AML-193 (cell line): ENCODE data around the gene TFF2.

ENCODE experiments used
- DNase-seq, 2 experiments: peaks; one replicate each; lab custom pipeline; 2025; lab: John Stamatoyannopoulos, UW

TFF2 gene

GRCh38 chr21:42366292-42367010 is 15.7 kb upstream of the TFF2 start, which contains the start of gene TFF1:
TSS of gene TFF1 (minus strand) at chr21:42366535. CDS start at chr21:42366495, 40 bp downstream.
- DNase-seq: no peak

DNA sequence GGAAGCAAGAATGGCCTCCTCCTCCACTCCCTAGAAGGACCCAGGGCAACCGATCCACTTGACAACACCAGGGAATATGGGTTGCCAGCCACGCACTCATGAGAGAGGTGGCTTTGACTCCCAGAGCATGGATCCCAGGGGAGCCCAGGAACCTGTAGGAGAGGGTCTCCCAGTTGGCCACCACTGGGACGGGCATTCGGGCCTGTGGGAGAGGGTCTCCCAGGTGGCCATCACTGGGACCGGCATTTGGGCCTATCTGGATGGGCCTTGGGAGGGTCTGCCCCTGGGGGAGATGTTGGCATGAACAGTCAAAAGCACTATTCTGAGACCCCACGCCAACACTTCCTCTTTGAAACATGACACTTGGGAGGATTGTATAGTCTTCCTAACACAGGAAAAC is 15.0 kb upstream of the TFF2 start:
- no peak for DNase-seq

- no peak for DNase-seq
Measured at GRCh38 chr21:42364304-42364865, 13.6 kb upstream of the TFF2 start.

DNA sequence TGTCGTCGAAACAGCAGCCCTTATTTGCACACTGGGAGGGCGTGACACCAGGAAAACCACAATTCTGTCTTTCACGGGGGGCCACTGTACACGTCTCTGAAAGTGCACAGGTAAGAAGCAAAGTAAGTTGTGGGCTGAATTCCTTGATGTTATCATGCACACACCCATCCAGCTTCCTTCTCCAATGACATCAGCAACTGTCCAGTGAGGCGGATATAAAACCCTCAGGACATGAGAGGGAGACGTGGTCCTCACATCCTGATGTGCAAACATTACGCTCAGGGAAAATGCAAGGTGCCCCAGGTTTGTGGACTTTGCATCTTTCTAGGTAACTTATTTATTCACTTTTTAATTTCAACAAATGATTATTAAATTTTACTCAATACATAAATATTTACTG is 12.5 kb upstream of the TFF2 start:
- DNase-seq: no peak

- no peak for DNase-seq
Measured at GRCh38 chr21:42362700-42363099, 11.9 kb upstream of the TFF2 start.

- DNase-seq: no peak
Measured at GRCh38 chr21:42362198-42362597, 11.4 kb upstream of the TFF2 start.

- no peak for DNase-seq
Measured at GRCh38 chr21:42361286-42361685, 10.5 kb upstream of the TFF2 start.

- DNase-seq: no peak
Measured at GRCh38 chr21:42360317-42360716, 9.5 kb upstream of the TFF2 start.

DNA sequence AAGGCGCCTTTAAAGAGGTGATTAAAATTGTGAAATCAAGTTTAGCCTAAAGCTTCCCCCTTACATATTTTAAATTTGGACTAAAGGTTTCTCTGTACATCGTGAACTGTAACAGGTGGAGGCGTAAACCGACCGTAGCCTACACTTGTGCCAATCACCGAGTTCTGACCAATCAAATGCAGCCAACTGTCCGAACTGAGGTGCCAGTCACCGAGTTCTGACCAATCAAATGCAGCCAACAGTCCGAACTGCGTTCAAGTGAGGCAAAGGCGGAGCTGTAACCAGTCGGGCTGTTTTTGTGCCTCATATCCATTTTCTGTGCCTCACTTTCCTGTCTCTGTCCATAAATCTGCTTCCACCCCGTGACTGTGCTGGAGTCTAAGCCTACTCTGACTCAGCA is 8.1 kb upstream of the TFF2 start:
- DNase-seq: no peak

- DNase-seq: no peak
Measured at GRCh38 chr21:42358261-42358660, 7.5 kb upstream of the TFF2 start.

GRCh38 chr21:42357307-42357706 is 6.5 kb upstream of the TFF2 start:
- DNase-seq: no peak

DNA sequence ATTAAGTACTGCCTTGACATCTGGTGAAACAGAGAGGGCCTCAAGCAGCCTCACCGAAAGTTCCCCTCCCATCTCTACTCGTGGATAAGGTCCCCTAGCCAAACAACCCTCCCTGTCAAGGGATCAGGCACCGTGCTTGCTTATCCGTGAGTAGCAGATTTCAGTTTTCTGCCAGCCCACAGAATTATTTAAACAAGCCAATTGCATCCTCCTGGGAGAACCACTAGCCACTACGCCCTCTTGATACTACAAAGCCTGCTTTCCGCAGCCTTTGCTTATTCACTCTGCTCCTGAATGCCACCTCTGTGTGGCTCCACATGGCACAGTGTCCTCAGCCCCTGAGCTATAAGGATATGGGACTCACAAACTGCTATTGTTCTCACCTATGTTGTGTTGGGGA is 5.9 kb upstream of the TFF2 start:
- no peak for DNase-seq

- DNase-seq: no peak
Measured at GRCh38 chr21:42356046-42356445, 5.3 kb upstream of the TFF2 start.

DNA sequence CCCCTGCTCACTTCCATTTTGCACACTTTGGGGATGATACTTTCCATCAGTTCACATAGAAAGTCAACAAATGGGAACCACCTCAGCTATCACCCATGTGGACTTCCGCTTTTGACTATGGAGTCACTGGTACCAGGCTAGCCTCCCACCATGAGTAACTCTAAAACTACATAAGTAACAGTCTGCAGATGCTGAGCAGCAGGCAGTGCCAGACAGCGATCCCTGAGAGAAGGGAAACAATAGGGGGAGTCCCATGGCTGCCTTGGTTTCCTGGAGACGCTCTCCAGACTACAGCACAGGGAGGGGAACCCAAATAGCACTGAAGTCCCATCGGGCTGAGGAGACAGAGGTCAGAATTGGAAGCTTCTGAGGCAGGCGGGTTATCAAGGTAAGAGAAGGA is 2.8 kb upstream of the TFF2 start:
- no peak for DNase-seq

DNA sequence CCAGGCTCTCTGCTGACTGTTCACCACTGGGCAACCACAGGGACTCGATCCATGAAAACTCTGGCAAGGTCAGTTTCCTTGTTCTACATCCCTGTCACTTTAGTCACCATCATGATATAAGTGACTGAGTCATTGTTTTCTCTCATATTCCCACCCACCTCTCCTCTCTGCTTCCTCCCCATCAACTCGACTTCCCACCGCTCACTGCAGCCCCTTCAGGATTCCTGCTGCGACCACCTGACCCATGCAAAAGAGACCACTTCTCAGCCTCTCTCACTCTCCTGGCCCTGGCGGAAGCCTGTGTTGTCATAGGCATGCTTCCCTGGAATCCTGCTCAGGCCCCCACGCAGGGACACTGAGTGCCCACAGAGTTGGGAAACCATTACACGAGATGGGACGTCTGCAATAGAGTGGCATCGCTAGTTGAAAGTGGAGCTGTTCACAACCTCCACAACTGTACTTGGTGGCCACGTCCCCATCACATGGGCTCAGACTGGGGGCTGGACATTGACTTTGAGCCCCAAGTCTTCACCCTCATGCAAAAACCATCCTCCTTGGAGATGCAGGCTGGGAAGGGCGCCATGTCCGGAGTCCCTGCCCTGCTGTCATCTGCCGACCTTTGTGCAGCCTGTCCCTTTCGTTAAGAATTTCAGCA is 1.8 kb upstream of the TFF2 start:
- DNase-seq: no peak

- no peak for DNase-seq
Measured at GRCh38 chr21:42351626-42352440, 1.0 kb upstream of the TFF2 start.

DNA sequence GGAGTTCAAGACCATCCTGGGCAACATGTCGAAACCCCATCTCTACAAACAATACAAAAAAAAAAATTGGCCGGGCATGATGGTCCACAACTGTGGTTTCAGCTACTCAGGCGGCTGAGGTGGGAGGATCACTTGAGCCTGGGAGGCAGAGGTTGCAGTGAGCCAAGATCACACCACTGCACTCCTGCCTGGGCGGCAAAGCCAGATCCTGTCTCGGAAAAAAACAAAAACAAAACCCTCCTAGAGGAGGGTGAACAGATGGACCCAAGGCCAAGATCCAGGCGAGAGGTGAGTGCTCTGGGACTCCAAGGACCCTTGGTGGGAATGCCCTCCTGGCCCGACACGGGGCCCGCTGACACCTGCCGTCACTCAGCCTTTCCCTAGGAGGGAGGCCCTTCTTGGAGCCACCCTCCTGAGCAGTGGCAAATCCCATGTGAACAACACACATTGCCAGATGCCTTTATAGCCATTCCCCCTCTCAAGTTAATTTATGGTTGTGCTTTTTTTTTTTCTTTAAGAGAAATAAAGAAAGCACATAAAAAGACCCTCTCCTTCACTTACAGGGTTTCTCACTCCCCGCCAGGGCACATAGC is 380 bp downstream of the TFF2 start:
- no peak for DNase-seq

- no peak for DNase-seq
Measured at GRCh38 chr21:42349420-42350317, 1.1 kb downstream of the TFF2 start.

DNA sequence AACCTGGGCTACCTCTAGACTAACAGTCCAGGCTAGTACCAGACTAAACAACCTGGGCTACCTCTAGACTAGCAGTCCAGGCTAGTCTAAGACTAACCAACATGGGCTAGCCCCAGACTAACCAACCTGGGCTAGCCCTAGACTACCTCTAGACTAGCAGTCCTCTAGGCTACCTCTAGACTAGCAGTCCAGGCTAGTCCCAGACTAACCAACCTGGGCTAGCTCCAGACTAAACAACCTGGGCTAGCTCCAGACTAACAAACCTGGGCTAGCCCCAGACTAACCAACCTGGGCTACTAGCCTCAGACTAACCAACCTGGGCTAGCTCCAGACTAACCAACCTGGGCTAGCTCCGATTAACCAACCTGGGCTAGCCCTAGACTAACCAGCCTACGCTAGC is 2.0 kb downstream of the TFF2 start:
- DNase-seq: no peak

DNA sequence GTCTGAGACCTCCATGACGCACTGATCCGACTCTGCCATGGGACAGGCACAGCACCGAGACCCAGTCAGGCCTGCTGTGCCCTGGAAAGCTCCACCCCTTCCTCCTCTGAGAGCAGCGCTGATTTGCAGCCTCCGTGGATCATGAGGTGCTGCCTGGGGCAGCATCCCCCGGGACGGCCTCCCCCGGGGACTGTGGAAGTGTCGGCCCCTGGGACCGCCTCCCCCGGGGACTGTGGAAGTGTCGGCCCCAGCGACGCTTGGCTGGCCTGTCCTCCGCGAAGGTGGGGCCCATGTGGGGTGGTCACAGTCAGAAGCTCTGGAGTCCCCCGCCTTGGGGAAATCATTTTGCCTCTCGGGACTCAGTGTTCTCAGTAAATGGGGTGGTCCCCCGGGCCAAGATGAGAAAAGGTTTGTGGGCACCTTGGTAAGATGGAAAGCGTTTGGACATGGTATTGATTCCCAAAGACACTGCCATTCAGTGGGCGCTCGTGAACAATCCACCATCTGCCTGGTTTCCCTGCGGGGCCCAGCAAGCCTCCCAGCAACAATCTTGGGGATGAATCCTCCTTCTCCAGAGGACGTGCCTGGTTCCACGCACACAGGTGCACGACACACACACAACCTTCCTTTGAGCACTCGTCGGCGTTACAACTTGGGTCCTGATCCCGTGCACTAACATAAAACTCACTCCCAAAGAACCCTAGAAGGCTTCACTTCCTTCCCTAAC is 3.0 kb downstream of the TFF2 start:
- no peak for DNase-seq
